GM20000 (cell line): ENCODE measurements around the gene NAP1L5.

Experiments used
- DNase-seq: peaks from one replicate; pipeline ENCODE4 v3.0.0; 2012; ENCODE audit warnings: low spot score
- CTCF ChIP-seq: IDR thresholded peaks from 2 replicates; pipeline ENCODE4 v1.5.1; 2012; ENCODE audit warnings: mild to moderate bottlenecking, control low read depth; ENCODE audit errors: extremely low read depth, missing control alignments

Gene NAP1L5

GRCh38 chr4:88672987-88673386, 24.6 kb downstream of the NAP1L5 start:
- DNase-seq: peak; percentile 20
- peak; percentile 61 for TF ChIP-seq CTCF

- TF ChIP-seq CTCF: no peak
- DNase-seq: no peak
Observed at GRCh38 chr4:88661739-88662138, 35.9 kb downstream of the NAP1L5 start.

- no peak for DNase-seq
Observed at GRCh38 chr4:88660446-88661294, 37.0 kb downstream of the NAP1L5 start.

GRCh38 chr4:88659890-88660208, 37.8 kb downstream of the NAP1L5 start:
- TF ChIP-seq CTCF: no peak
- DNase-seq: no peak

More at GRCh38 chr4:88660446-88661294, 37.0 kb downstream of the NAP1L5 start:
- no peak for TF ChIP-seq CTCF

- peak; percentile 69 for TF ChIP-seq CTCF
- DNase-seq: peak; percentile 55
Observed at GRCh38 chr4:88659055-88659889, 38.4 kb downstream of the NAP1L5 start.

GRCh38 chr4:88655226-88655625, 42.4 kb downstream of the NAP1L5 start:
- no peak for DNase-seq
- TF ChIP-seq CTCF: no peak

GRCh38 chr4:88653371-88653946, 44.2 kb downstream of the NAP1L5 start:
- TF ChIP-seq CTCF: no peak
- no peak for DNase-seq
